Measurements from ENCODE around the gene IMP4. TPM values are rescaled to one million over a fixed set of nuclear protein-coding genes. Genes with fewer than 3 reads are reported as not detected.

The IMP4 gene
- total RNA-seq, 1 experiment from 2014 or later = 89.2 TPM

DNA sequence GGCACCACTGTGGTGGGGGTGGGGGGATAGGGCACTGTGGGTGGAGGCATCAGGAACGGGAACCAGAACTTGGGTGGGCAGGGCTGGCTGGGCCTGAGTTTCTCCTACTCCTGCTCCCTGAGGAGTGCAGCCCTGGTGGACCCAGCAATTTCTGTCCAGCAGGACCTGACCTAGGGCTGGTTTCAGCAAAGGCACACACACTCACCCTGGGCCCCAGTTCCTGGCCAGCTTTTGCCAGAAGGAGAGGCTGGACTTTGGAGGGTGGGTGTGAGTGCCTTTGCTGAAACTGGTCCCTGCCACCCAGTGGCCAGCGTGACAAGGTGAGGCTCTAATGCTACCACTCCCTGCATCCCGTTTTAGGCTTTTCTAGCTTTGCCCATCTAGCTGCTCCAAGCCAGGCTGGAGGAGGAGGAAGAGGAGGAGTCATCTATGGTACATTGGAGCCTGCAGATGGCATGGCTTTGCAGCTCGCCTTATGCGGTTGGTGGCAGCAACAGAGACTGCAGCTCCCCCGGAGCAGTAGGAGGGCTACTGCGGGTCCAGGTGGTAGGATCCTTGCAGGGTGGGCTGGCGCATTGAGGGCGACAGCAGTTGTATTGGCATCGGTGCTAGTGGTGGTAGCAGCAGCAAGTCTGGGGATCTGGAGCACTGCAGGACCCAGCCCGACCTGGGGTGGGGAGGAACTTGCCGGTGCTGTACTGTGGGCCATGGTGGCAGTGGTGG lies 40.4 kb upstream of the IMP4 start (continued):
- TF ChIP-seq SOX15 (CRISPR knock-in tag; IDR thresholded peaks at IDR 0.05) (no peak), ZNF232 (CRISPR knock-in tag; IDR thresholded peaks at IDR 0.05) (no peak)

DNA sequence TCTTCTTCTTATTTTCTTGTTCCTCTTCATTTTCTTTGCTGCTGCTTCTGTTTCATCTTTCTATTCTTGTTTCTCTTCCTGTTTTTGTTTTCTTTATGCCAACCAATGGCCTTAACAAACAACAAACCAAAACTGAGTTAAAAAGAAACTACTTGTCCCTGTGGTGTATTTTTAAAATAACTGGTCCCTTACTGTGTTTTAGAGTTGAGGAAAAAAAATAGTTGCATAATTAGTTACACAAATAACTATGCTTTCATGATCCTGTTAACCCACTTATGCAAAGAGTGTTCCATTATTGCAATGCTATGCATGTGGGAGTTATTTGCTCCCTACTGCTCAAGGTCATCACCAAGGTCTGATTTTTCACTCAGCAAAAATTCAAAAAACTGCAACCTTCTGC lies 39.5 kb upstream of the IMP4 start:
- Mint-ChIP-seq H3K4me3 (no peak overlapping the region), H3K36me3 (no peaks in the 10 kb centered on the region), H3K27me3 (ENCODE audit: low read depth) (no peaks in the 10 kb centered on the region; the same call in 1 of the 2 replicates), H3K27ac (no peak overlapping the region), H3K4me1 (no peaks in the 10 kb centered on the region), H3K9me3 (no peaks in the 10 kb centered on the region)
- POLR2A ChIA-PET = no interaction called here
- ATAC-seq (no peak), DNase-seq (ENCODE audit: low spot score) (no peak)
- TF ChIP-seq, protein P1, sequence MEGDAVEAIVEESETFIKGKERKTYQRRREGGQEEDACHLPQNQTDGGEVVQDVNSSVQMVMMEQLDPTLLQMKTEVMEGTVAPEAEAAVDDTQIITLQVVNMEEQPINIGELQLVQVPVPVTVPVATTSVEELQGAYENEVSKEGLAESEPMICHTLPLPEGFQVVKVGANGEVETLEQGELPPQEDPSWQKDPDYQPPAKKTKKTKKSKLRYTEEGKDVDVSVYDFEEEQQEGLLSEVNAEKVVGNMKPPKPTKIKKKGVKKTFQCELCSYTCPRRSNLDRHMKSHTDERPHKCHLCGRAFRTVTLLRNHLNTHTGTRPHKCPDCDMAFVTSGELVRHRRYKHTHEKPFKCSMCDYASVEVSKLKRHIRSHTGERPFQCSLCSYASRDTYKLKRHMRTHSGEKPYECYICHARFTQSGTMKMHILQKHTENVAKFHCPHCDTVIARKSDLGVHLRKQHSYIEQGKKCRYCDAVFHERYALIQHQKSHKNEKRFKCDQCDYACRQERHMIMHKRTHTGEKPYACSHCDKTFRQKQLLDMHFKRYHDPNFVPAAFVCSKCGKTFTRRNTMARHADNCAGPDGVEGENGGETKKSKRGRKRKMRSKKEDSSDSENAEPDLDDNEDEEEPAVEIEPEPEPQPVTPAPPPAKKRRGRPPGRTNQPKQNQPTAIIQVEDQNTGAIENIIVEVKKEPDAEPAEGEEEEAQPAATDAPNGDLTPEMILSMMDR (IDR thresholded peaks at IDR 0.05) = no peak
- TF ChIP-seq GABPB1 (CRISPR knock-in tag; IDR thresholded peaks at IDR 0.05) (no peak), TEAD4 (CRISPR knock-in tag; IDR thresholded peaks at IDR 0.05) (no peak), NR2C2 (CRISPR knock-in tag; IDR thresholded peaks at IDR 0.05) (no peak), SOX15 (CRISPR knock-in tag; IDR thresholded peaks at IDR 0.05) (no peak), TEAD1 (CRISPR knock-in tag; IDR thresholded peaks at IDR 0.05) (no peak), NFE2L1 (CRISPR knock-in tag; IDR thresholded peaks at IDR 0.05) (no peak), FOXK1 (CRISPR knock-in tag; IDR thresholded peaks at IDR 0.05) (no peak), NR3C1 (CRISPR knock-in tag; conservative IDR thresholded peaks at IDR 0.05; ENCODE audit: low read depth) (no peak), RORB (CRISPR knock-in tag; IDR thresholded peaks at IDR 0.05) (no peak), KAT7 (CRISPR knock-in tag; IDR thresholded peaks at IDR 0.05; ENCODE audit: borderline replicate concordance) (no peak), MXD4 (CRISPR knock-in tag; IDR thresholded peaks at IDR 0.05; ENCODE audit: borderline replicate concordance) (no peak), SMAD3 (CRISPR knock-in tag; IDR thresholded peaks at IDR 0.05; ENCODE audit: borderline replicate concordance) (no peak)
- TF ChIP-seq, protein P2, sequence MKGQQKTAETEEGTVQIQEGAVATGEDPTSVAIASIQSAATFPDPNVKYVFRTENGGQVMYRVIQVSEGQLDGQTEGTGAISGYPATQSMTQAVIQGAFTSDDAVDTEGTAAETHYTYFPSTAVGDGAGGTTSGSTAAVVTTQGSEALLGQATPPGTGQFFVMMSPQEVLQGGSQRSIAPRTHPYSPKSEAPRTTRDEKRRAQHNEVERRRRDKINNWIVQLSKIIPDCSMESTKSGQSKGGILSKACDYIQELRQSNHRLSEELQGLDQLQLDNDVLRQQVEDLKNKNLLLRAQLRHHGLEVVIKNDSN (CRISPR knock-in tag; IDR thresholded peaks at IDR 0.05) = no peak
- TF ChIP-seq, protein P3, sequence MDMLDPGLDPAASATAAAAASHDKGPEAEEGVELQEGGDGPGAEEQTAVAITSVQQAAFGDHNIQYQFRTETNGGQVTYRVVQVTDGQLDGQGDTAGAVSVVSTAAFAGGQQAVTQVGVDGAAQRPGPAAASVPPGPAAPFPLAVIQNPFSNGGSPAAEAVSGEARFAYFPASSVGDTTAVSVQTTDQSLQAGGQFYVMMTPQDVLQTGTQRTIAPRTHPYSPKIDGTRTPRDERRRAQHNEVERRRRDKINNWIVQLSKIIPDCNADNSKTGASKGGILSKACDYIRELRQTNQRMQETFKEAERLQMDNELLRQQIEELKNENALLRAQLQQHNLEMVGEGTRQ (CRISPR knock-in tag; IDR thresholded peaks at IDR 0.05) = no peak
- TF ChIP-seq, protein P4, sequence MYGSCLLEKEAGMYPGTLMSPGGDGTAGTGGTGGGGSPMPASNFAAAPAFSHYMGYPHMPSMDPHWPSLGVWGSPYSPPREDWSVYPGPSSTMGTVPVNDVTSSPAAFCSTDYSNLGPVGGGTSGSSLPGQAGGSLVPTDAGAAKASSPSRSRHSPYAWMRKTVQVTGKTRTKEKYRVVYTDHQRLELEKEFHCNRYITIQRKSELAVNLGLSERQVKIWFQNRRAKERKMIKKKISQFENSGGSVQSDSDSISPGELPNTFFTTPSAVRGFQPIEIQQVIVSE (CRISPR knock-in tag; IDR thresholded peaks at IDR 0.05; ENCODE audit: borderline replicate concordance) = no peak
- TF ChIP-seq, protein P5, sequence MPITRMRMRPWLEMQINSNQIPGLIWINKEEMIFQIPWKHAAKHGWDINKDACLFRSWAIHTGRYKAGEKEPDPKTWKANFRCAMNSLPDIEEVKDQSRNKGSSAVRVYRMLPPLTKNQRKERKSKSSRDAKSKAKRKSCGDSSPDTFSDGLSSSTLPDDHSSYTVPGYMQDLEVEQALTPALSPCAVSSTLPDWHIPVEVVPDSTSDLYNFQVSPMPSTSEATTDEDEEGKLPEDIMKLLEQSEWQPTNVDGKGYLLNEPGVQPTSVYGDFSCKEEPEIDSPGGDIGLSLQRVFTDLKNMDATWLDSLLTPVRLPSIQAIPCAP (CRISPR knock-in tag; IDR thresholded peaks at IDR 0.05) = no peak
- TF ChIP-seq, protein P6, sequence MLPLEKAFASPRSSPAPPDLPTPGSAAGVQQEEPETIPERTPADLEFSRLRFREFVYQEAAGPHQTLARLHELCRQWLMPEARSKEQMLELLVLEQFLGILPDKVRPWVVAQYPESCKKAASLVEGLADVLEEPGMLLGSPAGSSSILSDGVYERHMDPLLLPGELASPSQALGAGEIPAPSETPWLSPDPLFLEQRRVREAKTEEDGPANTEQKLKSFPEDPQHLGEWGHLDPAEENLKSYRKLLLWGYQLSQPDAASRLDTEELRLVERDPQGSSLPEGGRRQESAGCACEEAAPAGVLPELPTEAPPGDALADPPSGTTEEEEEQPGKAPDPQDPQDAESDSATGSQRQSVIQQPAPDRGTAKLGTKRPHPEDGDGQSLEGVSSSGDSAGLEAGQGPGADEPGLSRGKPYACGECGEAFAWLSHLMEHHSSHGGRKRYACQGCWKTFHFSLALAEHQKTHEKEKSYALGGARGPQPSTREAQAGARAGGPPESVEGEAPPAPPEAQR (CRISPR knock-in tag; IDR thresholded peaks at IDR 0.05) = no peak
- TF ChIP-seq, protein P7, sequence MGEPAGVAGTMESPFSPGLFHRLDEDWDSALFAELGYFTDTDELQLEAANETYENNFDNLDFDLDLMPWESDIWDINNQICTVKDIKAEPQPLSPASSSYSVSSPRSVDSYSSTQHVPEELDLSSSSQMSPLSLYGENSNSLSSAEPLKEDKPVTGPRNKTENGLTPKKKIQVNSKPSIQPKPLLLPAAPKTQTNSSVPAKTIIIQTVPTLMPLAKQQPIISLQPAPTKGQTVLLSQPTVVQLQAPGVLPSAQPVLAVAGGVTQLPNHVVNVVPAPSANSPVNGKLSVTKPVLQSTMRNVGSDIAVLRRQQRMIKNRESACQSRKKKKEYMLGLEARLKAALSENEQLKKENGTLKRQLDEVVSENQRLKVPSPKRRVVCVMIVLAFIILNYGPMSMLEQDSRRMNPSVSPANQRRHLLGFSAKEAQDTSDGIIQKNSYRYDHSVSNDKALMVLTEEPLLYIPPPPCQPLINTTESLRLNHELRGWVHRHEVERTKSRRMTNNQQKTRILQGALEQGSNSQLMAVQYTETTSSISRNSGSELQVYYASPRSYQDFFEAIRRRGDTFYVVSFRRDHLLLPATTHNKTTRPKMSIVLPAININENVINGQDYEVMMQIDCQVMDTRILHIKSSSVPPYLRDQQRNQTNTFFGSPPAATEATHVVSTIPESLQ (CRISPR knock-in tag; IDR thresholded peaks at IDR 0.05) = no peak
- TF ChIP-seq, protein P8, sequence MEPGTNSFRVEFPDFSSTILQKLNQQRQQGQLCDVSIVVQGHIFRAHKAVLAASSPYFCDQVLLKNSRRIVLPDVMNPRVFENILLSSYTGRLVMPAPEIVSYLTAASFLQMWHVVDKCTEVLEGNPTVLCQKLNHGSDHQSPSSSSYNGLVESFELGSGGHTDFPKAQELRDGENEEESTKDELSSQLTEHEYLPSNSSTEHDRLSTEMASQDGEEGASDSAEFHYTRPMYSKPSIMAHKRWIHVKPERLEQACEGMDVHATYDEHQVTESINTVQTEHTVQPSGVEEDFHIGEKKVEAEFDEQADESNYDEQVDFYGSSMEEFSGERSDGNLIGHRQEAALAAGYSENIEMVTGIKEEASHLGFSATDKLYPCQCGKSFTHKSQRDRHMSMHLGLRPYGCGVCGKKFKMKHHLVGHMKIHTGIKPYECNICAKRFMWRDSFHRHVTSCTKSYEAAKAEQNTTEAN (CRISPR knock-in tag; IDR thresholded peaks at IDR 0.05) = no peak
- CTCF ChIA-PET = no interaction called here

Data from WTC11 (cell line).